Endothelial cell of umbilical vein (primary cell): ENCODE results near the gene CDKL5. TPM values are rescaled to one million over a fixed set of nuclear protein-coding genes. Genes with fewer than 3 reads are reported as not detected.

Experiments
- BruUV-seq: library from RNA; stranded (reverse); fragments of 400-500 nt; replicated peaks from 2 replicates; lab custom pipeline; 2021; lab: Mats Ljungman, UMichigan
- CTCF ChIA-PET: fragments of 300-600, 350-600 bp; sonication (Branson Sonifier 250); formaldehyde crosslinking; loops from one replicate; lab custom pipeline; 2021; ENCODE audit warnings: antibody characterized with exemption, inconsistent platforms; lab: Charles Lee
- POLR2A ChIA-PET: fragments of 300-600, 350-600 bp; sonication (Branson Sonifier 250); formaldehyde crosslinking; loops from one replicate; lab custom pipeline; 2021; ENCODE audit warnings: antibody characterized with exemption, inconsistent platforms; lab: Charles Lee
- DNase-seq: peaks from one replicate; pipeline ENCODE4 v3.0.0-alpha.2; 2011; ENCODE audit warnings: low read depth, low spot score
- FAIRE-seq: peaks from 2 replicates; lab custom pipeline; 2011; peaks lifted over from hg19 to GRCh38; lab: Jason Lieb, UNC
- H2AFZ ChIP-seq: 2 replicates; pipeline ENCODE4 v1.6.0; 2012; ENCODE audit warnings: low read depth, low read length, control low read depth, inconsistent platforms
- H3K27ac ChIP-seq: 2 replicates; pipeline ENCODE4 v1.5.1; 2011; ENCODE audit warnings: low read depth, mild to moderate bottlenecking, control low read depth, low read length, moderate library complexity; ENCODE audit not compliant: insufficient read depth
- H3K27me3 ChIP-seq, 2 experiments: 2 replicates each; pipeline versions ENCODE4 v1.6.0 to v1.6.1; 2011; ENCODE audit warnings: low read length in 2 of 2, mixed read lengths in 1 of 2; ENCODE audit not compliant: control insufficient read depth in 2 of 2, insufficient read depth in 2 of 2
- H3K36me3 ChIP-seq, 2 experiments: 2 replicates in 1 of 2; 3 replicates in 1 of 2; pipeline ENCODE4 v1.5.1; 2011; ENCODE audit warnings: low read length in 2 of 2, mild to moderate bottlenecking in 1 of 2, moderate library complexity in 1 of 2; ENCODE audit not compliant: control insufficient read depth in 2 of 2, insufficient read depth in 2 of 2; ENCODE audit errors: extremely low read depth in 1 of 2
- H3K4me1 ChIP-seq: 3 replicates; pipeline ENCODE4 v1.5.1; 2011; ENCODE audit warnings: mild to moderate bottlenecking, low read length; ENCODE audit not compliant: control insufficient read depth, insufficient read depth; ENCODE audit errors: extremely low read depth
- H3K4me2 ChIP-seq: 2 replicates; pipeline ENCODE4 v1.6.1; 2011; ENCODE audit warnings: low read length, control low read depth, mixed read lengths; ENCODE audit not compliant: insufficient read depth
- H3K4me3 ChIP-seq, 3 experiments: fragments of 200-600 bp in 1 of 3; sonication (generic), shearing (Covaris generic) in 1 of 3; replicated peaks in 1 of 3; 2 replicates each; pipeline ENCODE4 v1.5.1; 2011 to 2016; ENCODE audit warnings: control low read depth in 3 of 3, low read length in 3 of 3, mild to moderate bottlenecking in 2 of 3, inconsistent platforms in 1 of 3, low read depth in 1 of 3, moderate library complexity in 1 of 3; ENCODE audit not compliant: insufficient read depth in 1 of 3
- H3K79me2 ChIP-seq: 2 replicates; pipeline ENCODE4 v1.6.0; 2012; ENCODE audit warnings: low read length, inconsistent platforms; ENCODE audit not compliant: control insufficient read depth, insufficient read depth
- H3K9ac ChIP-seq: replicated peaks from 2 replicates; pipeline ENCODE3; 2011; ENCODE audit warnings: low read length, control low read depth; ENCODE audit not compliant: insufficient read depth; ENCODE audit errors: extremely low read depth
- H3K9me1 ChIP-seq: replicated peaks from 3 replicates; pipeline ENCODE4 v1.6.0; 2011; ENCODE audit warnings: mild to moderate bottlenecking, low read length; ENCODE audit not compliant: control insufficient read depth, insufficient read depth; ENCODE audit errors: extremely low read depth
- H3K9me3 ChIP-seq: replicated peaks from 2 replicates; pipeline ENCODE4 v1.5.1; 2012; ENCODE audit warnings: low read length, inconsistent platforms; ENCODE audit not compliant: control insufficient read depth, insufficient read depth
- H4K20me1 ChIP-seq: replicated peaks from 2 replicates; pipeline ENCODE3; 2011; ENCODE audit warnings: mild to moderate bottlenecking, low read length; ENCODE audit not compliant: control insufficient read depth, insufficient read depth; ENCODE audit errors: extremely low read depth
- CTCF ChIP-seq, 2 donors: IDR thresholded peaks; 1 replicate in 1 of 2; 2 replicates in 1 of 2; pipeline ENCODE4 v1.5.1; 2011; ENCODE audit warnings: low read length in 2 of 2, mild to moderate bottlenecking in 2 of 2, moderate library complexity in 2 of 2, control low read depth in 1 of 2, inconsistent platforms in 1 of 2, low read depth in 1 of 2; ENCODE audit not compliant: insufficient read depth in 1 of 2; ENCODE audit errors: extremely low read depth in 1 of 2
- EZH2 ChIP-seq: IDR thresholded peaks from 2 replicates; pipeline ENCODE4 v1.6.1; 2012; ENCODE audit warnings: borderline replicate concordance, low read depth, mild to moderate bottlenecking, moderate library complexity, low read length, inconsistent platforms; ENCODE audit not compliant: severe bottlenecking
- FOS ChIP-seq: IDR thresholded peaks from 2 replicates; pipeline ENCODE4 v1.6.1; 2011; ENCODE audit warnings: mild to moderate bottlenecking, low read length, moderate library complexity, borderline replicate concordance; ENCODE audit not compliant: insufficient read depth
- GATA2 ChIP-seq: IDR thresholded peaks from 2 replicates; pipeline ENCODE4 v1.7.0; 2011; ENCODE audit warnings: low read depth, mild to moderate bottlenecking, moderate library complexity, mixed read lengths, low read length; ENCODE audit not compliant: insufficient read length, insufficient read depth
- JUN ChIP-seq: IDR thresholded peaks from 2 replicates; pipeline ENCODE4 v1.6.1; 2011; ENCODE audit warnings: borderline replicate concordance, low read depth; ENCODE audit not compliant: insufficient read length, insufficient read depth
- MAX ChIP-seq: IDR thresholded peaks from 2 replicates; pipeline ENCODE4 v1.6.1; 2011; ENCODE audit not compliant: insufficient read depth, insufficient read length
- MYC ChIP-seq: IDR thresholded peaks from one replicate; pipeline ENCODE4 v1.6.1; 2011; ENCODE audit warnings: mild to moderate bottlenecking, low read depth, low read length
- POLR2A ChIP-seq: IDR thresholded peaks from 2 replicates; pipeline ENCODE4 v1.6.1; 2012; ENCODE audit warnings: low read depth, mild to moderate bottlenecking, control low read depth, low read length
- POLR2AphosphoS5 ChIP-seq: IDR thresholded peaks from 2 replicates; pipeline ENCODE4 v1.6.1; 2012; ENCODE audit warnings: low read depth, mild to moderate bottlenecking, control low read depth, low read length, moderate library complexity; ENCODE audit not compliant: insufficient read depth
- dilution Hi-C: fragments of 300-500 bp; cut with MboI; formaldehyde crosslinking; loops from one replicate; pipeline ENCODE4 v1.15.0; 2019; ENCODE audit warnings: low sequenced_read_pairs; ENCODE audit not compliant: extremely low pct_ligation_motif_present
- intact Hi-C: fragments of 100-400 bp; cut with micrococcal nuclease; formaldehyde crosslinking; loops from one replicate; pipeline ENCODE4 v1.10.0; 2022
- polyA plus RNA-seq, 4 experiments: library from polyadenylated mRNA; depleted of rRNA in 3 of 4; stranded (reverse) in 3 of 4; unstranded in 1 of 4; fragments of >200 nt; gene quantifications; 2 replicates each; pipeline versions ENCODE4 v1.2.1 to v1.2.3, GENCODE V29; 2011 to 2012; ENCODE audit warnings: missing spikeins in 1 of 4
- total RNA-seq: library from RNA; stranded (reverse); gene quantifications from 2 replicates; pipeline ENCODE4 v1.2.3, GENCODE V29; 2021

The CDKL5 gene
- total and polyA plus RNA-seq, 2 donors (not counting 3 experiments of a cell fraction or from before 2014, with no cell fraction given) = 1.5 to 4.3 TPM

DNA sequence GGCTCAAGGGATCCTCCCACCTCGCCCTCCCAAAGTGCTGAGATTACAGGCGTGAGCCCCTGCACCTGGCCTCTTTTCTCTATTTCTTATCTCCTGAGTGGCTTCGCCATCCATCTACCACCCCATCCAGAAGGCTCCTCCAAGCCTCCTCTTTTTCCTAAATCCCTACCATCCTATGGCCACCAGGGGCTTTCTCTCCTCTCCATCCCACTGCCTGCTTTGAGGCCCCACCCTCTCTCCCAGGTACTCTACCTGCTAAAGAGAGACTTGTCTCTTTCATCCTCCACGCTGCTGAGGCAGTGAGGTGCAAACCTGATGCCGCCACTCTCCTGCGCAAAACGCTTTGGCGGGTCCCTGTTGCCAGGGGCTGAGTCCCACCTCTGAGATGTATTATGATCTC is 239.5 kb downstream of the CDKL5 start:
- no peaks in the 10 kb centered on the region for H3K9me3 ChIP-seq
- ChIA-PET POLR2A (no interaction called here), CTCF (no interaction called here)
- no peaks in the 10 kb centered on the region for H3K4me1 ChIP-seq
- no peak overlapping the region for H3K9ac ChIP-seq
- intact Hi-C loops = no loop called here
- no peak overlapping the region for H2AFZ ChIP-seq
- FAIRE-seq (no peak), DNase-seq (no peak)
- H3K79me2 ChIP-seq = no peaks in the 10 kb centered on the region
- no peak overlapping the region for H3K4me3 ChIP-seq
- no peak overlapping the region for H3K27ac ChIP-seq
- H3K9me1 ChIP-seq = no peaks in the 10 kb centered on the region
- dilution Hi-C loops = no loop called here
- H4K20me1 ChIP-seq = no peaks in the 10 kb centered on the region
- no peaks in the 10 kb centered on the region for H3K27me3 ChIP-seq
- no peaks in the 10 kb centered on the region for H3K36me3 ChIP-seq
- no TSS peak for BruUV-seq
- H3K4me2 ChIP-seq = no peak overlapping the region
- TF ChIP-seq CTCF (IDR thresholded peaks at IDR 0.05; ENCODE audit: extremely low read depth in 1 of 2, insufficient read depth in 1 of 2, low read depth in 1 of 2, low read length in 2 of 2) = no peak
- no peak for TF ChIP-seq POLR2AphosphoS5
- TF ChIP-seq MYC = no peak
- no peak for TF ChIP-seq FOS
- TF ChIP-seq EZH2 = no peak
- TF ChIP-seq POLR2A = no peak
- TF ChIP-seq GATA2 = no peak
- TF ChIP-seq MAX = no peak
- TF ChIP-seq JUN = no peak
